Measurements from ENCODE around the gene GNB4.

Gene GNB4

GRCh38 chr3:179401561-179401960 is 49.7 kb downstream of the GNB4 start:
- DNase-seq (ENCODE audit: low spot score): no peak
- in situ Hi-C loops (cut with MboI; ENCODE audit: low sequenced_read_pairs, unreplicated experiment): loop anchor here (25.0 kb wide), 1 partner anchor 161 kb away; the partner anchor contains the start of gene ACTL6A
- no peak for TF ChIP-seq CTCF (IDR thresholded peaks at IDR 0.05; ENCODE audit: borderline replicate concordance, control extremely low read depth, extremely low read depth, insufficient read depth, missing control alignments)

GRCh38 chr3:179398574-179399231 is 52.6 kb downstream of the GNB4 start:
- TF ChIP-seq CTCF (IDR thresholded peaks at IDR 0.05; ENCODE audit: borderline replicate concordance, control extremely low read depth, extremely low read depth, insufficient read depth, missing control alignments): no peak
- no peak for DNase-seq (ENCODE audit: low spot score)
- in situ Hi-C loops (cut with MboI; ENCODE audit: low sequenced_read_pairs, unreplicated experiment): no loop called here

GRCh38 chr3:179391906-179392305 is 59.4 kb downstream of the GNB4 start:
- TF ChIP-seq CTCF (IDR thresholded peaks at IDR 0.05; ENCODE audit: borderline replicate concordance, control extremely low read depth, extremely low read depth, insufficient read depth, missing control alignments): no peak
- in situ Hi-C loops (cut with MboI; ENCODE audit: low sequenced_read_pairs, unreplicated experiment): no loop called here
- no peak for DNase-seq (ENCODE audit: low spot score)

- in situ Hi-C loops (cut with MboI; ENCODE audit: low sequenced_read_pairs, unreplicated experiment): no loop called here
- no peak for DNase-seq (ENCODE audit: low spot score)
These were observed 74.8 kb downstream of the GNB4 start for GRCh38 chr3:179376474-179376873.

GRCh38 chr3:179375091-179375999 is 75.9 kb downstream of the GNB4 start:
- in situ Hi-C loops (cut with MboI; ENCODE audit: low sequenced_read_pairs, unreplicated experiment): no loop called here
- no peak for TF ChIP-seq CTCF (IDR thresholded peaks at IDR 0.05; ENCODE audit: borderline replicate concordance, control extremely low read depth, extremely low read depth, insufficient read depth, missing control alignments)
- no peak for DNase-seq (ENCODE audit: low spot score)

More at GRCh38 chr3:179376474-179376873, 74.8 kb downstream of the GNB4 start:
- no peak for TF ChIP-seq CTCF (IDR thresholded peaks at IDR 0.05; ENCODE audit: borderline replicate concordance, control extremely low read depth, extremely low read depth, insufficient read depth, missing control alignments)

- in situ Hi-C loops (cut with MboI; ENCODE audit: low sequenced_read_pairs, unreplicated experiment): no loop called here
- DNase-seq (ENCODE audit: low spot score): no peak
- TF ChIP-seq CTCF (IDR thresholded peaks at IDR 0.05; ENCODE audit: borderline replicate concordance, control extremely low read depth, extremely low read depth, insufficient read depth, missing control alignments): no peak
These were observed 77.3 kb downstream of the GNB4 start for GRCh38 chr3:179373938-179374337.

Data from GM13976 (cell line).